NCI-H526 (cell line): ENCODE measurements around the gene MOB2.

Source experiments
- DNase-seq, 2 experiments: peaks; one replicate each; lab custom pipeline; 2025; lab: John Stamatoyannopoulos, UW

The MOB2 gene

DNA sequence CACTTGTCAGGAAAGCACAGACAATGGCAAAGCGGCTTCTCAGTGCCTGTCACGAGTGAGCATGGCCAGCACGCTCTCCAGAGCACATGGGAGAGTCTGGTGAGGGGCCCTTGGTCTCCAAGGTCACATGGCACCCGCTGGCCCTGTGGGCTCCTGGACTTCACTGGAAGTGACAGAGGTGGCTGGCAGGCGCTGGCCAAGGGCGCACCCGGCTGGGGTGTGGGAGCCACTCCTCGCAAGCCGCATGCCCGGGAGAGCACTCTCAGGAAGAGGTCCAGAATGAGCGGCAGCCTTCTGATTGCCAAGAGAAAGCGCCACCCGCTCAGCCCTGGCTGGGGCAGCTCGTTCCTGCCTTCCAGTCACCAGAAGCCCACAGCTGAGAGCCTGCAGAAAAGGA is 17.1 kb upstream of the MOB2 start:
- DNase-seq: no peak

DNA sequence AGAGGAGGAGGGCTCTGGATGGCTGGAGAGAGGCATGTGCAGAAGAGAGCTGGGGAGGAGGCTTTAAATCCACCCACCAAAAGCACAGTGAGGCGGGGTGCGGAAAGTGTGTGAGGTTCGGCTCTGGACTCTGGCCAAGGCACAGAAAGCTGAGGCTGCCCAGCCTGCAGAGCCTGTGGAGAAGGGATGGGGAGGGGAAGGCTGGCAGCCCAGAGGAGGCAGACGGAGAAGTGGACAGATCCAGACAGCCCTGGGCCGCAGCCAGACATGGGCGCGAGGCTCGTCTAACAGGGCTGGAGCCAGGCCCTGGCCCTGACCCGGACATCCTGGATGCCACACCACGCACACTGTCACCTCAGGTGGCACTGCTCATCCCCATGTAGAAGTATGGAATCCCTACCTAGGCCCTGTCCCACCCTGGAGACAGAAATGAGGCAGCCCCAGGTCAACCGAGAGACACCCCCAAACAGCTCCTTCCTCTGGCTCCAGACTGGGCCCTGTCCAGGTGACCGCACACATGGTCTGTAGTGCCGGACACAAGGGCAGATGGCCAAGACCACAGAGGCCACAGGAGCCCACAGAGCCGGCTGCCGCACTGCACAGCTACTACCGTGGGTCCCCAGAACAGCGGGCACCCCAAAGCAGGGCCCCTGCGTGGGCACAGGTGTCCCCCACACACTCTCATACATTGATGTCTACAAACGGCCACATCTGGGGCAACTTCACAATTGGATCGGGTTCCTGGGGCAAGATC is 16.6 kb upstream of the MOB2 start:
- no peak for DNase-seq

DNA sequence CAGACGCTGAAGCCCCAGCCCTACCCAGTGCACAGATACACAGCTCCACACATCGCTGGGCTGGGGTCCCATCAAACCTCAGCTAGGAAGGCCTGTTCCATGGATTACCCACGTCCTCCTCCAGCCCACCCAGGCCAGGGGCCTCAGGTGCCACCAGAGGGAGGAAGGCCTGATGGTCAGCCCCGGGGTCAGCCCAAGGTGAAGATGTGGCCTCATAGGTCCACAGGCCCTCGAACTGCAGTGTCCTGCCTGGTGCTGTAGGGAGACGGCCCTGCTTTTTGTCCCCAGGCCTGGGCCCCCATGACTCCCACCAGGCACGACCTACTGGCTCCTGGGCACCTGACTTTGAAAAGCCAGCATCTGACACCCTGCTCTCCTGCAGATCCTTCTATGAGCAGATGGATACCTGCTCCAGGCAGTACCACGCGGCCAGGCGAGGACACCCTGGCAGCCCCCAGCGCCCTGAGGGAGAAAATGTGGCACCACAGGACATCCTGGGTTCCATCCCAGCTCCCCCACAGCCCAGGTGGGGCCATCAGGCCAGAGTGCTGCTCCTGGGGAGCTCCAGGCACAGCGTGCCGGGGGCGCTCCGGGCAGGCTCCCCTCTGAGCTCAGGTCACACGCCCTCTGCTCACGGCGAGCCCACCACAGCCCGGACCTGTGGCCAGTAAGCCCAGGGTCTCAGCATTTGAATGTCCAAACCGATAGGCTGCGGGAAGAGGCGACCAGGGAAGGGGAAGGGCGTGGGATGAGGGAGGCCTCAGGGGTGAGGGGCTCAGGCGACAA is 15.8 kb upstream of the MOB2 start:
- DNase-seq: no peak

DNA sequence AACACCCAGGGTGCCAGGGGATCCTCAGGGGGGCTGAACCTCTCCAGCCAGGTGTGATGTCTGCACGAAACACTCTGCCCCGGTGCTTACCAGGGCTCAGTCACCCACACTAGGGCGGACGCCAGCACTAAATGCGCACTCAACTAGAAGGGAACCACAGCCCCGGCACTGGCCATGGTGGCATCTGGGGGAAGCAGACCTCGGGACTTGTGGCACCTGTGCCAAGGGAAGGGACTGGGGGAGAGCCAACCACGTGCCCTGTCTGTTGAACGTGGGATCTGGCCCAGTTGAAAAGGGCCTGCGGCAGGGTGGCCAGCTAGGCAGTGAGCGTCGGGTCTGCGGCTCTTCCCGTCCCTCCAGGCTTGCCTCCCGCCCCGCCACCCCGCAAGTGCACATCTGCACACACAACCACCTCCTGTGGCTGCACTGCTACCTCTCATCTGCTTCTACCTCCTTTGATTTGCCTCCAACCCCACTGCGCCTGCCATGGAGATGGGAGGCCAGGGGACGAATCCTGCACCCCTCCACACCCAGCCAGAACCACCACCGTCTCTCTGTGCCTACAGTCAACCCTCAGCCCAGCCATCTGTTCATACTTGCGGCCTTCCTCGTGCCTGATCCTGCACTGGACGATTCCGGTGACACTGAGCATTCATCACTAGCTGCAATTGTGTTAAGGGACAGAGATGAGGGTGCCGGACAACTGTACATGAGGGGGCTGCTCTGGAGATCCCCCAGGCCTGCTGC is 15.0 kb upstream of the MOB2 start:
- DNase-seq: no peak

DNA sequence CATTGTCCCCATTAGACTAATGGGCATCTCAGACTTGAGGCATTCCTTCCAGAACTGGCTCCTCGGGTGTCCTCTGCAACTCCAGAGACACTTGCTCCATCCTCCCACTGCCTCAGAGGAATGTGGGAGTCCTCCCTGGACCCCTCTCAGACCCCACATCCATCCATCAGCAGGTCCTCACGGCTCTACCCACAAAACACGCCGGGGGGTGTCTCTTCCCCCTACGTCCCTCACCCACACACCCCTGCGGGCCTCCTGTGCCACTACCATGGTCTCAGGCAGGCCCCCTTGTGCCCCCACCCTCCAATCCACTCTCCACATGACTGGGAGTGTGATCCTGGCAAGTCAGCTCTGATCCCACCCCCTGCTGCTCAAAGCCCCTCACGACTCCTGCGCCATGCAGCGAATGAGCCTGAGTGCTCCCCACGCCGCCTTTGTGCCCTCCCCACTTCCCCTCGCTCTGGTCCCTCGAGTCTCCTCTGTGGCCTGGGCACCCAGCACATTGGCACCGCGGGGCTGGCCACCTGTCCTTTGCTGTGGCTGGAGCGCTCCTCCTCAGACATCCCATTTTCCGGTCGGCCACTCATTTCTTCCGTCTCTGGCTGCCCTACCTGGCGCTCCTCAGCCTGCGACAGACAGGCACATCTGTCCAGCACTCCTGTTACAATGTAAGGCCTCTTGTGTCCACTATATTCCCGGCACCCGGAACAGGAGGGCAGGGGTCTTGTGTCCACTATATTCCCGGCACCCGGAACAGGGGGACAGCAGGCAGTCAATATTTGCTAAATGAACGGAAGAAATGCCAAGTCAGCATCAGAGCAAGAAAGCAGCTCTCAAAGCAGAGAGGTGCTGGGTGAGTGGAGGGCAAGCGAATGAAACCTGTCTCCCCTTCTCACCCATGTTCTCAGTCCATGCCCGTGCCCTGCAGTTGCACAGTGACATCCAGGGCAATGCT is 14.2 kb upstream of the MOB2 start:
- no peak for DNase-seq

DNA sequence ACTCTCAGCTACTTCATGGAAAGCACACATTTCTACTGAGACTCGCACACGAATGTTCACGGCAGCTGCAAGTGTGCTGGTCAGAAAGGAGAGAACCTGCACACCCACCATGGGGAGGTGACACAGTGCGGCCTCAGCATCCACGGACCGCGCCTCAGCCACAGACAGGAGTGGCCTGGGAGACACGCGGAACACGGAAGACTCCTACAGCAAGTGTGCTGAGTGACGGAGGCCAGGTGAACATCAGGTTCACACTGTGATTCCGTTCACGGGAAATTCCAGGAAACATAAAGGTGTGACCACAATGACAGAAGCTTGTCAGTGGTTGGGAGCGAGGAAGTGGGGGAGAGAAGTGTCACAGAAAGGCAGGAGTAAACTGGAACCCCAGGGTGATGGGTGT is 13.3 kb upstream of the MOB2 start:
- no peak for DNase-seq

DNA sequence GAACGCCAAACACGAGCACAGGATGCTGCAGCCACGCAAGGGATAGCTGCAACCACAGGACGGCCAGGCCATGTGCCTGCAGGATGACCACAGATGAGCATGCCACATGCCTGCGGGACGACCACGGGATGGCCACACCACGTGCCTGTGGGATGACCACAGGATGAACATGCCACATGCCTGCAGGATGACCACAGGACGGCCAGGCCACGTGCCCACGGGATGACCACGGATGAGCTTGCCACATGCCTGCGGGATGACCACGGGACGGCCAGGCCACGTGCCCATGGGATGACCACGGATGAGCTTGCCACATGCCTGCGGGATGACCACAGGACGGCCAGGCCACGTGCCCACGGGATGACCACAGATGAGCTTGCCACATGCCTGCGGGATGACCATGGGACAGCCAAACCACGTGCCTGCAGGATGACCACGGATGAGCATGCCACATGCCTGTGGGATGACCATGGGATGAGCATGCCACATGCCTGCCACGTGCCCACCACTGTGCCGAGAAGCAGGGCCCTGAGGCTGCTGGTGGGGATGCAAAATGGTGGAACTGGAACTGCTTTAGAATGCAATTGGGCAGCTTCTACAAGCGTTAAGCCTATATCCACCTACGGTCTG is 12.8 kb upstream of the MOB2 start:
- no peak for DNase-seq

DNA sequence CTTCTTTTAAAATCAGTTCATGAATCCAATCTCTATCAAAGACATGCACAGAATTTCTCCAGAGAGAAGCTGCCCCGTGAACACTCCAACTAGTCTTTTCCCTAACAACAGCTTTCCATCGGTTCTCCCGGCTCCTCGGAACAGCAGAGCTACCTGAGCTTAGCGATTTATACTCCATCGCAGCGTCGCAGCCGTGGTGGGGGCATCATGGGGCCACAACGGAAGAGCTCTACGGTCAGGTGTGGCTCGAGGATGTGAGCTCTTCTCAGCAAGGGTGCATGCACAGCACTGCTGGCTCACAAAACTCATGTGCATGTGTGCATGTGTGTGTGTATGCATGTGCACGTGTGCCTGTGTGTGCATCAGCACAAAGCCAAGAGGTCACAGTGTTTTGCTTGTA is 11.7 kb upstream of the MOB2 start:
- no peak for DNase-seq

DNA sequence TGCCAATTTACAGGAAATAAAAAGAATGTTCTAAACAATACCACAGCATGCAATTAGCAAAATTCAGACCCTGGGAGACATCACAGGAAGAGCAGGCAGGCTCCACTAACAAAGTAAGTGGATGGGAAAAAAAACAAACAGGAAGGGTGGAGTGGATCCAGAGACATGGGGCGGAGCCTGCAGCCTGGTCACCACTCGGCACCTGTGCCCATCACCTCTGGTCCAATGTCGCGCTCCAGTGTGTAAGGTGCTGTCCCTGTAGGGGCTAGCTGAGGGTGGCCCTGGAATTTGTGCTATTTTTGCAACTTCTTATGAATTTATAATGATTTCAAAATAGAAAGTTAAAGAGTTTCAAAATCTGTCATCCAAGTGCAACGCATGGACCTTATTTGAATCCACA is 11.0 kb upstream of the MOB2 start:
- DNase-seq: no peak

DNA sequence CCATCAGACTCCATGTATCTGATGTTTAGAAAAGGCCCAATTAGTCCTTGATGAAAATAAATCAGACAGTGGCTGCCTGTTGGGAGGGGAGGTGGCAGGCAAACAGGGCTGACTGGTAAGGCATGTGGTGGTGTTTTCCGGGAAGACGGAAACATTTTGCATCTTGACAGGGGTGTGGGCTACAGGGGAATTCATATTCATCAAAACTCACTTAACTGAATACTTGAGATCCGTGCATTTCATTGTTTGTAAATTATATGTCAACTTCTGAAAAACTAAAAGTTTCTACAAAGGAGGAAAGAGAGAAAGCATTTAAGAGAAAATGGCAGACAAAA is 10.1 kb upstream of the MOB2 start:
- no peak for DNase-seq

DNA sequence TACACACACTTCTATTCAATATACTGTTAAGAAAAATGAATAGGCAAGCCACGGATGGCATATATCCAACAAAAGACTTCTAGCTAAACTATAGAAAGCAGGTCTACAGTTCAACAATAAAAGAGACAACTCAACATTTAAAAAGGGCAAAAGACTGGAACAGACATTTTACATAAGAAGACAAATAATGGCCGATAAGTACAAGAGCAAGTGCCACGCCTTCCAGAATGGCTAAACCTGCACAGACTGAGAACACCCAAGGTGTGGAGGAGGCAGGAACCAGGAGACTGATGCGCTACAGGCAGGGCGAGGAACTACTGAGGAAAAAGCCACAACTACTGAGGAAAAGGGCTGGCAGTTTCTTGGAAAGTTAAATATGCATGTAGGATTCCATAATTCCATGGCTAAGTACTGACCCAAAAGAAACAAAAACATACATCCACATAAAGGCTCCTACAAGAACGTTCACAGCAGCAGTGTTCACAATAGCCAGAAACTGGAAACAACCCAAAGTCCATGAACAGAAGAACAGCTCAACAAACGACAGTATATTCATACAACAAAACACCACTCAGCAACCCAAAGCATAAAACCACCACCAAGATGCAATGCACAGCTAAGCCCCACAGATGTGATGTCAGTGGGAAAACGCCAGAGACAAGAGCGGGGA is 9.6 kb upstream of the MOB2 start:
- DNase-seq: no peak

DNA sequence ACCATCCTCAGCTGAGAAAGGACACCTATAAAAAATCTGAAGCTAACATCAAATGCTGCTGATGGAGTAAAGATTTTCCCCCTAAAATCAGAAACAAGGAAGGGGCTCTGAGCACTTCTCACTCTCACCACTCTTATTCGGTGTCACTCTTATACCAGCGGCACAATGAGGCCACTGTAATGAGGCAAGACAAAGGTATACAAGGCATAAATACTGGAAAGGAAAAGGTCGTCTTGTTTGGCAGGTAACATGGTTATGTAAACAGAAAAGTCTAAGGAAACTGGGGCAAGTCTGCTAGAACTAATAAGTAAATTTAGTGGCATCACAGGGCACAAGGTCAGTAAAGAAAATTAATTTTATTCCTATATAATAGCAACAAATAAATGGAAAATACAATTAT is 8.1 kb upstream of the MOB2 start:
- peak in 1 of 2 experiments; percentile 55 for DNase-seq

DNA sequence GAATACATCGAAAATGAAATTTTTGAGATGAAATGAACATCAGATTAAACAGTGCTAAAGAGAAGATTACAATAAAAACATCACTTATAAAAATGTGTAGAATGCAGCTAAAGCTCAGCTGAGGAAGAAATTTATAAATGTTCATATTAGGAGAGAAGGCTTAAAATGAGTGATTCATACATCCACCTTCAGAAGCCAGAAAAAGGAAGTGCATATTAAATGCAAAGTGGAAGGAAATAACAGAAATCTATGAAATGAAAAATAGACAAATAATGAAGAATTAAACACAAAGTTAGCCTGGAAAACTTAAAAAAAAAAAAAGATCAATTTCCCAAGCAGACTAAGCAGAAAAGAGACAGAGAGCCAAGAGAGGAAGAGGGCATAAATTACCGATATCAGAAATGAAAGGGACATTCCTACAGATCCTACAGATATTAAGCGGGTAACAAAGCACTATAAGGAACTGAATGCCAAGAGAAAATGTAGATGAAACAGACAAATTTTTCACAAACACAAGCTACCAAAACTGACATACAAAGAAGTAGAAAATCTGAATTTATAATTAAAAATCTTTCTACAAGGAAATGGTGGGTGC is 7.2 kb upstream of the MOB2 start:
- DNase-seq: no peak

DNA sequence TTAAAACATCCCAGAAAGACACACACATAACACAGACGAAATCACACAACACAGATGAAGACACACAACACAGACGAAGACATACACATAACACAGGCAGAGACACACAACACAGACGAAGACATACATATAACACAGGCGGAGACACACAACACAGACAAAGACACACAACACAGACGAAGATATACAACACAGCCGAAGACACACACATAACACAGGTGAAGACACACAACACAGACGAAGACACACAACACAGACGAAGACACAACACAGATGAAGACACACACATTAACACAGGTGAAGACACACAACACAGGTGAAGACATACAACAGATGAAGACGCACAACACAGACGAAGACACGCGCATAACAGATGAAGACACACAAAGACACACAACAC is 4.8 kb upstream of the MOB2 start:
- no peak for DNase-seq

DNA sequence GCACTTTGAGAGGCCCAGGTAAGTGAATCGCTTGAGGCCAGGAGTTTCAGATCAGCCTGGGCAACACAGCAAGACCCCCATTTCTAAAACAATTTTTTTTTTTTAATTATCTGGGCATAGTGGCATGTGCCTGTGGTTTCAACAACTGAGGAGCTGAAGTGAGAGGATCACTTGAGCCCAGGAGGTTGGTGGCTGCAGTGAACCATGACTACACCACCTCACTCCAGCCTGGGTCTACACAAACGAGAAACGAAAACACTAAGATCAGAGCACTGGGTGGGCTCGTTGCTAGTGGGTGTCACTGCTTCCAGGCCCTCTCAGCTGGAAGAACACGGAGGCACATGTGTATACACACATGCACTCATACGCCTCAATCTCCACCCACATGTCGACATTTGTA is 4.1 kb upstream of the MOB2 start:
- DNase-seq: no peak

DNA sequence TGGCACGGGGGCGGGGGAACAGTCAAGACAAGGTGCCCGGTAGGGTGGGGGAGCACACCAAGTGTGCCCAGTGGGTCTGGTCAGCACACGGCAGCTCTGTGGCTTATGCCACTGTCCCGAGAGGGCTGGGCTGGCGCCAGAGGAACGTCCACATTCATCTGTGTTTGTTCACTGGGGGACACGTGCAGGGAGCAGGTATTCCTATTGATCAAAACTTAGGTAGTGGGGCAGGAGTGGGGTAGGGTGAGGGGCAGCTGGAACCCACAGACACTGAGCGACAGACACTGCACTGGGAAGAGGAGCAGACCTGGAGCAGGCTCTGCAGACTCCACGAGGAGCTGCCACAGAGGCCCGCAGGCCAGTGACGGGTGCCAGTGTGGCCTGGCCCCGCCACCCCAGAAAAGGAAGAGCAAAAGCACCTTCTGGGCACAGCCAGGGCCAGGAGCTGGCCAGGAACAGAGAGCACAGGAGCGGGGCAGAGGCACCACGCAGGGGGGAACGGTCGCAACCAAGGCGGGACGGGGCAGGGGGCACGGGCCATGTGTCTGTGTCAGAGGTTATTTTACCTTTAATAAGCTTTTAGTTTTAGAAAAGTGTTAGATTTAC is 2.1 kb upstream of the MOB2 start:
- DNase-seq: no peak

DNA sequence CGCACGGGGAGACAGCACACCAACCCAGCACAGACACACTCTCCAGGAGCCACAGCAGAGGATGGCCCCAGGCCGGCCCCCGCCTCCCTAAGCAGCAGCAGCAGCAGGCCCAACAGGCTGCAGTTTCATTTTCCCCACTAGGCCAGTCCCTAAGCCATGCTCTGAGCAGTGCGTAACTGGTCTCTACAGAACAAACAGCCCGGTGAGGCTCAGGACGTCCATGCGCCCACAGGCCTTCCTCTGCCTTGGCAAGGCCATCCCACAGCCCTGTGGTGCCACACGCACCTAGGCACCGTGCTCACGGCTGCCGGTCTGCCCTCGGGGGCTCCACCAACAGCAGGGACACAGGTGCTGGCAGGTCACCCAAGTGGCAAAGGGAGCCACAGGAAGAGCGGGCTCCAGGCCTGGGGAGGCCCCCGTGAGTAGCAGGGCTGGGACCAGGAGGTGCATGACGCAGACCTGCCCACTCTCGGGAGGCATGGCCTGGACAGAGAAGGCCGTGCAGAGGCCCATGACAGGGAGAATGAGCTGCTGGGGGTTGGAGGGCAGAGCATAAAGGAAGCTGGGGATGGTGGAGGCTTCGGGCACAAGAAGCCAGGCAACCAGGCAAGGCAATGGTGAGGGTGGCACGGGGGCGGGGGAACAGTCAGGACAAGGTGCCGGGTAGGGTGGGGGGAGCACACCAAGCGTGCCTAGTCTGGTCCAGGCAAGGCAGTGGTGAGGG is 1.4 kb upstream of the MOB2 start:
- no peak for DNase-seq

DNA sequence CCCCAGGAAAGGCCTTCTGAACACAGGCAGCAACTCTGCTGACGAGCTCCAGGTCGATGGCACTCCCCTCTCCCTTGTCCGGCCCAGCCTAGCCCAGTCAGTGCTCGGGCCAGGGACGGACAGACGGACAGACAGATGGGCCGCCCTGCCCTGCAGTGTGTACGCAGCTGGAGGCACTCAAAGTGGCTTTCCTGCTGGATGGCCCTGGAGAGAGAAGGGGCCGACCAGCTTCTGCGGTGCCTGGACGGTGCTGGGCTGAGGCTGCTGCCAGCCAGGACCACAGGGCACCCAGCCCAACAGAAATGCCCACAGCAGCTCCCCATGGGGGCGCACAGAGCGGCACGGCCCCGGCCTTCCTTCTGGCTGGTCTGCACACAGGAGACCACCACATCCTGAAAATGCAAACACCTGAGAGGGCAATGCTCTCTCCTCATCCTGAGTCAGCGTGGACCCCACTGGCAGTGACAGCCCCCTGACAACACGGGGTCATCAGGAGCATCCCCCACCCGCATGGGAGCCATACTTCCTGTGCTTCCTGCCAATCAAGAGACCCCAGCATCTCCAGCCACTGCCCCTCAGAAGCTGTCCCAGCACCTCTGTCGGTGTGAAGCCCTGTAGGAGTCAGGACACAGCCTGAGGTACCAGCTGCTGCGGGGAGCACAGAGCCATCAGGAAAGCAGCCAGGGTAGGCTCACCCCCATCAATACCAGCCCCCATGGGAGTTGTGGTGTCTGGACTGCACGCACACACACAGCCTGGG is 692 bp upstream of the MOB2 start:
- no peak for DNase-seq

DNA sequence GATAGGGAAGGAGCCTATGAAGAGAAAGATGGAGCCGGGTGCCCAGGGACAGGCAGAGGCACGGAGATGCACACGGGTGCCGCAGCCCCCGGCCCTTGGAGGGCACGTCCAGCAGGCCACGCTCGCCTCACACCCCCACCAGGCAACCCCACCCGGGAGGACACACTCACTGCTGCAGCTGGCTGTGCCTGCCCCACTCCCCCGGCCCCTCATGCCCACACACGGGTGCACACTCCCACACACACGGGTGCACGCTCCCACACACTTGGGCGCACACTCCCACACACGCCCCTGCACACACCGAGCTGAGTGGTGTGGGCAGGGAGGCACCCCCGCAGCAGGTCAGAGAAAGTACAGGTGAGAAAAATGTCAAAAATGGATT is 1.1 kb downstream of the MOB2 start:
- no peak for DNase-seq
